Thyroid gland (tissue), 4 donors: ENCODE results near the gene TCL1A.

Source experiments
- POLR2A ChIP-seq, 2 donors: fragments of 450-650 bp; IDR thresholded peaks; one replicate each; pipeline ENCODE4 v1.6.1; 2017; ENCODE audit warnings: antibody characterized with exemption in 2 of 2, mild to moderate bottlenecking in 2 of 2, moderate library complexity in 1 of 2
- TF ChIP-seq, protein P1 (sequence below), 6 experiments: fragments of 200-600 bp in 3 of 6; fragments of 450-650 bp in 3 of 6; sonication (generic) in 3 of 6; IDR thresholded peaks; one replicate each; pipeline ENCODE4 v1.5.1; 2016 to 2019; ENCODE audit warnings: antibody characterized with exemption in 6 of 6, mild to moderate bottlenecking in 2 of 6, inconsistent platforms in 1 of 6, moderate library complexity in 1 of 6

DNA sequence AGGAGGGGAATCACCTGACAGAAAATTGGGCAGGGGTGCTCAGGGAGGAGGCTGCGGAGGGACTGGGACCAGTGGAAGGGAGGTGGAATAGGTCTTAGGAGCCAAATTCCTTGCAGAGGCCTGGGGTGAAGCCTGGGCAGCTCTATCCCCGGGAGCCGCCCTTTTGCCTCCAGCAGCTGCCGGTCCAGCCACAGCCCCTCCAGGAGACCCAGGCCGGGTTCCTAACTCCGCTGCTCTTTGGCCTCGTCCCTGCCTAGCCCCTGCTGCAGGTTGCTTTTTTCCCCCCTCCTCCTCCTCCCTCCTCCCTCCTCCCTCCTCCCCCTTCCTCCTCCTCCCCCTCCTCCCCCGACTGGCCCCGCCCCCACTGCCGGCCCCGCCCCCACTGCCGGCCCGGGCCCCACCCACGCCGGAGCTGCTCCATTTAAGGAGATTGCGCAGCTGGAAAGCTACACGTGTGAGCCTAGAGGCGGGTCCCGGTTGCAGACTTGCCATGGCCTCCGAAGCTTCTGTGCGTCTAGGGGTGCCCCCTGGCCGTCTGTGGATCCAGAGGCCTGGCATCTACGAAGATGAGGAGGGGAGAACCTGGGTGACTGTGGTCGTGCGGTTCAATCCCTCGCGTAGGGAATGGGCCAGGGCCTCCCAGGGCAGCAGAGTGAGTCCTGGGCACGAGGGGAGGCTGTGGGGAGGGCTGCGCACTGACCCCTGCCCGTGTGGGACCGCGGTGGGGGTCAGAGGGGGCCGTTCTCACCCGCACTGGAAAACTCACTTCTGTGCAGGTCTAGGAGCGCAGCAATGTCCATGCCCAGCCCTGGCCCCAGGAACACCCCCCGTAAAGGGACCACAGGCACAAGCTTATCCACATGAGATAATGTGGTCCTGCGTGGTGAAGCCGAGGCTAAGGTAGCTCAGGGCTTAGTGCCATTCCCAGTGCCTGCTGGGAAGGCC is 27.7 kb downstream of the TCL1A start, which contains the start of gene TCL1B:
- no peak for TF ChIP-seq POLR2A (IDR thresholded peaks at IDR 0.05)
- TF ChIP-seq, protein P1, sequence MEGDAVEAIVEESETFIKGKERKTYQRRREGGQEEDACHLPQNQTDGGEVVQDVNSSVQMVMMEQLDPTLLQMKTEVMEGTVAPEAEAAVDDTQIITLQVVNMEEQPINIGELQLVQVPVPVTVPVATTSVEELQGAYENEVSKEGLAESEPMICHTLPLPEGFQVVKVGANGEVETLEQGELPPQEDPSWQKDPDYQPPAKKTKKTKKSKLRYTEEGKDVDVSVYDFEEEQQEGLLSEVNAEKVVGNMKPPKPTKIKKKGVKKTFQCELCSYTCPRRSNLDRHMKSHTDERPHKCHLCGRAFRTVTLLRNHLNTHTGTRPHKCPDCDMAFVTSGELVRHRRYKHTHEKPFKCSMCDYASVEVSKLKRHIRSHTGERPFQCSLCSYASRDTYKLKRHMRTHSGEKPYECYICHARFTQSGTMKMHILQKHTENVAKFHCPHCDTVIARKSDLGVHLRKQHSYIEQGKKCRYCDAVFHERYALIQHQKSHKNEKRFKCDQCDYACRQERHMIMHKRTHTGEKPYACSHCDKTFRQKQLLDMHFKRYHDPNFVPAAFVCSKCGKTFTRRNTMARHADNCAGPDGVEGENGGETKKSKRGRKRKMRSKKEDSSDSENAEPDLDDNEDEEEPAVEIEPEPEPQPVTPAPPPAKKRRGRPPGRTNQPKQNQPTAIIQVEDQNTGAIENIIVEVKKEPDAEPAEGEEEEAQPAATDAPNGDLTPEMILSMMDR (IDR thresholded peaks at IDR 0.05) = no peak
